ENCODE measurements around the gene OR6X1.
"Not testable (repeated sequence)": the region's sequence is repeated elsewhere in the genome, so short reads cannot be mapped to it uniquely, and the experiment has no call there.

- TF ChIP-seq CTCF (conservative IDR thresholded peaks at IDR 0.05; ENCODE audit: low read depth in 2 of 2); STAT1 (IDR thresholded peaks at IDR 0.05; ENCODE audit: unreplicated experiment); JUNB (IDR thresholded peaks at IDR 0.05; ENCODE audit: unreplicated experiment); ZNF331 (CRISPR knock-in tag; IDR thresholded peaks at IDR 0.05; ENCODE audit: low read depth); POLR2AphosphoS5 (IDR thresholded peaks at IDR 0.05; ENCODE audit: low read depth); EZH2 (IDR thresholded peaks at IDR 0.05; ENCODE audit: low read depth, unreplicated experiment); EZH2phosphoT487 (IDR thresholded peaks at IDR 0.05; ENCODE audit: unreplicated experiment); REST (IDR thresholded peaks at IDR 0.05; ENCODE audit: unreplicated experiment); CREB1 (CRISPR knock-in tag; IDR thresholded peaks at IDR 0.05; ENCODE audit: low read depth): not testable (repeated sequence)
Observed at GRCh38 chr11:123712627-123713026, 41.7 kb downstream of the OR6X1 start.

All from GM23338 (cell line).